Activated naive CD4-positive, alpha-beta T cell treated with anti-CD3 and anti-CD28 coated beads, Interleukin-2, amount 10 ng/mL, durations not matched to agents 7 days and 5 days (primary cell): Measurements from ENCODE around the gene ATP5F1C.
"Not testable (repeated sequence)": the region's sequence is repeated elsewhere in the genome, so short reads cannot be mapped to it uniquely, and the experiment has no call there.

ENCODE experiments used
- CTCF ChIA-PET: fragments of 350-600 bp; sonication (Branson Sonifier 250); formaldehyde crosslinking; loops from one replicate; lab custom pipeline; 2021; ENCODE audit warnings: antibody characterized with exemption; lab: Charles Lee
- DNase-seq: peaks from one replicate; pipeline ENCODE4 v3.0.0-alpha.2; 2020
- H3K27ac Mint-ChIP-seq: one replicate; pipeline ENCODE4 v1.8.0; 2021; ENCODE audit warnings: mild to moderate bottlenecking, moderate library complexity, mixed read lengths
- H3K27me3 Mint-ChIP-seq: one replicate; pipeline ENCODE4 v1.8.0; 2021; ENCODE audit warnings: mild to moderate bottlenecking, mixed read lengths
- H3K36me3 Mint-ChIP-seq: one replicate; pipeline ENCODE4 v1.8.0; 2021; ENCODE audit warnings: mixed read lengths
- H3K4me1 Mint-ChIP-seq: one replicate; pipeline ENCODE4 v1.8.0; 2021; ENCODE audit warnings: mixed read lengths
- H3K4me3 Mint-ChIP-seq: one replicate; pipeline ENCODE4 v1.8.0; 2021; ENCODE audit warnings: mild to moderate bottlenecking, moderate library complexity, mixed read lengths
- H3K9me3 Mint-ChIP-seq: one replicate; pipeline ENCODE4 v1.8.0; 2021; ENCODE audit warnings: mixed read lengths

The ATP5F1C gene

GRCh38 chr10:7810443-7810842 lies 22.5 kb downstream of the ATP5F1C start:
- no peaks in the 10 kb centered on the region for H3K4me1 Mint-ChIP-seq
- no peak overlapping the region for H3K4me3 Mint-ChIP-seq
- no peak for DNase-seq
- H3K36me3 Mint-ChIP-seq: peaks cover 9% of the 10 kb centered on the region
- no peak overlapping the region for H3K27ac Mint-ChIP-seq
- H3K9me3 Mint-ChIP-seq: no peaks in the 10 kb centered on the region
- peaks cover 17% of the 10 kb centered on the region for H3K27me3 Mint-ChIP-seq
- CTCF ChIA-PET: no interaction called here

- peaks cover 22% of the 10 kb centered on the region for H3K27me3 Mint-ChIP-seq
- CTCF ChIA-PET: no interaction called here
These were observed 23.0 kb downstream of the ATP5F1C start for GRCh38 chr10:7811000-7811399.

GRCh38 chr10:7811743-7812142 lies 23.8 kb downstream of the ATP5F1C start:
- H3K9me3 Mint-ChIP-seq, DNase-seq, H3K36me3 Mint-ChIP-seq, H3K27ac Mint-ChIP-seq, CTCF ChIA-PET, H3K4me3 Mint-ChIP-seq, H3K4me1 Mint-ChIP-seq: not testable (repeated sequence)
- H3K27me3 Mint-ChIP-seq: peaks cover 29% of the 10 kb centered on the region

More at GRCh38 chr10:7811000-7811399, 23.0 kb downstream of the ATP5F1C start:
- Mint-ChIP-seq H3K4me3 (no peak overlapping the region), H3K36me3 (peaks cover 9% of the 10 kb centered on the region), H3K9me3 (no peaks in the 10 kb centered on the region), H3K4me1 (no peaks in the 10 kb centered on the region), H3K27ac (no peak overlapping the region)
- no peak for DNase-seq

GRCh38 chr10:7813481-7813880 lies 25.5 kb downstream of the ATP5F1C start:
- peaks cover 12% of the 10 kb centered on the region for H3K4me1 Mint-ChIP-seq
- DNase-seq: no peak
- no peak overlapping the region for H3K4me3 Mint-ChIP-seq
- H3K27ac Mint-ChIP-seq: no peak overlapping the region
- no peaks in the 10 kb centered on the region for H3K36me3 Mint-ChIP-seq
- no peaks in the 10 kb centered on the region for H3K9me3 Mint-ChIP-seq
- CTCF ChIA-PET: no interaction called here
- H3K27me3 Mint-ChIP-seq: peaks cover 35% of the 10 kb centered on the region

DNA sequence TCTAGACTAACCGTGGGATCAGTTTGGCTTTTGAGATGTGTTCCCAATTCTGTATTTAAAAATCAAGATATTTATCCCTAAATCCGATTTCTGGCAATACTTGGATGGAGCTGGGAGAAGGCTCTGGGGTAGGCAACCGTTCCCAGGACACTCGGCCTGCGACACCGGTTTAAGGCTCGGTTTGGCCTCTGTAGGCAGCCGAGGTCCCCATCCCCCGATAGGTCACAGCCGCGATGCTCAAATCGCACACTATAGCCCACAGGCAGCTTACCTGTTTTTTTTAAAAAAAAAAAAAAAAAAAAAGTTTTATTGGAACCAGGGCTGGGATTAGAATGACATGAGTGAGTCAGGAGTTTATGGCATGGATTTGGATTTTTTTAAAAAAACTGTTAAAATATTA lies 29.6 kb downstream of the ATP5F1C start:
- no peak for DNase-seq
- Mint-ChIP-seq H3K4me3 (peak overlapping the region; percentile 89), H3K9me3 (no peaks in the 10 kb centered on the region), H3K27ac (no peak overlapping the region), H3K36me3 (peaks cover 3% of the 10 kb centered on the region), H3K4me1 (peaks cover 28% of the 10 kb centered on the region), H3K27me3 (peaks cover 35% of the 10 kb centered on the region)
- CTCF ChIA-PET: interaction anchor here (0.9 to 1.9 kb wide), 4 partner anchors 8 to 292 kb away, joined by 3 to 4 read pairs (median 3); partner anchors contain the start of genes ATP5F1C and KIN

- peak overlapping the region; percentile 88 for H3K27ac Mint-ChIP-seq
- CTCF ChIA-PET: interaction anchor here (0.9 to 1.9 kb wide), 4 partner anchors 9 to 293 kb away, joined by 3 to 4 read pairs (median 3); partner anchors contain the start of genes ATP5F1C and KIN
- H3K9me3 Mint-ChIP-seq: no peaks in the 10 kb centered on the region
- H3K36me3 Mint-ChIP-seq: peaks cover 3% of the 10 kb centered on the region
- no peak for DNase-seq
- peaks cover 34% of the 10 kb centered on the region for H3K27me3 Mint-ChIP-seq
- H3K4me3 Mint-ChIP-seq: peak overlapping the region; percentile 89
- H3K4me1 Mint-ChIP-seq: peaks cover 28% of the 10 kb centered on the region
These were observed 30.0 kb downstream of the ATP5F1C start for GRCh38 chr10:7817984-7818294.

- CTCF ChIA-PET: interaction anchor here (0.6 to 1.9 kb wide), 4 partner anchors 9 to 222 kb away, joined by 3 to 4 read pairs (median 3); partner anchors contain the start of genes ATP5F1C and KIN
- Mint-ChIP-seq H3K36me3 (peaks cover 3% of the 10 kb centered on the region), H3K27me3 (peaks cover 28% of the 10 kb centered on the region)
These were observed 30.5 kb downstream of the ATP5F1C start, which contains the start of gene TAF3 for GRCh38 chr10:7818295-7819120. TSS of gene TAF3 (plus strand) at chr10:7818505. CDS start at chr10:7818710, 205 bp downstream.

GRCh38 chr10:7819121-7819460 lies 31.1 kb downstream of the ATP5F1C start:
- peaks cover 22% of the 10 kb centered on the region for H3K27me3 Mint-ChIP-seq
- peaks cover 28% of the 10 kb centered on the region for H3K4me1 Mint-ChIP-seq
- no peaks in the 10 kb centered on the region for H3K9me3 Mint-ChIP-seq
- peak; percentile 53 for DNase-seq
- peak overlapping the region; percentile 89 for H3K4me3 Mint-ChIP-seq
- peaks cover 3% of the 10 kb centered on the region for H3K36me3 Mint-ChIP-seq
- H3K27ac Mint-ChIP-seq: peak overlapping the region; percentile 88
- CTCF ChIA-PET: interaction anchor here (0.6 to 1.9 kb wide), 3 partner anchors 15 to 221 kb away, joined by 3 to 4 read pairs (median 3); partner anchors contain the start of genes ATP5F1C and KIN

More at GRCh38 chr10:7818295-7819120, 30.5 kb downstream of the ATP5F1C start, which contains the start of gene TAF3:
- no peaks in the 10 kb centered on the region for H3K9me3 Mint-ChIP-seq
- H3K27ac Mint-ChIP-seq: peak within 1 kb of the TSS; percentile 88
- H3K4me1 Mint-ChIP-seq: peaks cover 28% of the 10 kb centered on the region
- peak within 1 kb of the TSS; percentile 89 for H3K4me3 Mint-ChIP-seq
- DNase-seq: peak; percentile 95

DNA sequence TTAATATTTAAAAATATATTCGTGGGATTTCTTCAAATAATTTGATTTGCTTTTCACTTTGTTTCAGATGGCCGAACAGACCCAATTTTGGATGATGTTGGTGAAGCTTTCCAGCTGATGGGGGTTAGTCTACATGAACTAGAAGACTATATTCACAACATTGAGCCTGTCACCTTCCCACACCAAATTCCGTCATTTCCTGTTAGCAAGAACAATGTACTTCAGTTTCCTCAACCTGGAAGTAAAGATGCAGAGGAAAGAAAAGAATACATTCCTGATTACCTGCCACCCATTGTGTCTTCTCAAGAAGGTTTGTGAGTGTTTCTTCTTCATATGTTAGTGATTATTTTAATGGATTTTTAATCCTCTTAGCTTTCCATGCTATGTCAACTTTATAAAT lies 36.3 kb downstream of the ATP5F1C start:
- no peak overlapping the region for H3K4me3 Mint-ChIP-seq

GRCh38 chr10:7826971-7827370 lies 39.0 kb downstream of the ATP5F1C start:
- no peak overlapping the region for H3K4me3 Mint-ChIP-seq
- H3K36me3 Mint-ChIP-seq: peaks cover 20% of the 10 kb centered on the region
- H3K9me3 Mint-ChIP-seq: no peaks in the 10 kb centered on the region
- CTCF ChIA-PET: no interaction called here
- no peaks in the 10 kb centered on the region for H3K27me3 Mint-ChIP-seq
- H3K27ac Mint-ChIP-seq: no peak overlapping the region
- peaks cover 4% of the 10 kb centered on the region for H3K4me1 Mint-ChIP-seq
- no peak for DNase-seq

More for the DNA sequence above, 36.3 kb downstream of the ATP5F1C start:
- DNase-seq: no peak
- H3K27me3 Mint-ChIP-seq: no peaks in the 10 kb centered on the region
- no peak overlapping the region for H3K27ac Mint-ChIP-seq
- H3K36me3 Mint-ChIP-seq: peaks cover 18% of the 10 kb centered on the region
- no peaks in the 10 kb centered on the region for H3K9me3 Mint-ChIP-seq
- CTCF ChIA-PET: no interaction called here
- peaks cover 15% of the 10 kb centered on the region for H3K4me1 Mint-ChIP-seq

GRCh38 chr10:7829289-7829834 lies 41.4 kb downstream of the ATP5F1C start:
- H3K27me3 Mint-ChIP-seq: no peaks in the 10 kb centered on the region
- H3K4me1 Mint-ChIP-seq: peaks cover 8% of the 10 kb centered on the region
- CTCF ChIA-PET: no interaction called here
- H3K9me3 Mint-ChIP-seq: no peaks in the 10 kb centered on the region
- H3K27ac Mint-ChIP-seq: no peak overlapping the region
- H3K4me3 Mint-ChIP-seq: no peak overlapping the region
- peaks cover 18% of the 10 kb centered on the region for H3K36me3 Mint-ChIP-seq
- DNase-seq: no peak

GRCh38 chr10:7832060-7832459 lies 44.1 kb downstream of the ATP5F1C start:
- Mint-ChIP-seq H3K4me3 (no peak overlapping the region), H3K27ac (no peak overlapping the region), H3K4me1 (peaks cover 8% of the 10 kb centered on the region), H3K9me3 (no peaks in the 10 kb centered on the region), H3K27me3 (no peaks in the 10 kb centered on the region), H3K36me3 (peaks cover 26% of the 10 kb centered on the region)
- CTCF ChIA-PET: no interaction called here
- no peak for DNase-seq

GRCh38 chr10:7833210-7833609 lies 45.2 kb downstream of the ATP5F1C start:
- CTCF ChIA-PET: no interaction called here
- Mint-ChIP-seq H3K27me3 (no peaks in the 10 kb centered on the region), H3K27ac (no peak overlapping the region), H3K4me3 (no peak overlapping the region), H3K36me3 (peaks cover 25% of the 10 kb centered on the region), H3K4me1 (peaks cover 7% of the 10 kb centered on the region), H3K9me3 (no peaks in the 10 kb centered on the region)
- no peak for DNase-seq

DNA sequence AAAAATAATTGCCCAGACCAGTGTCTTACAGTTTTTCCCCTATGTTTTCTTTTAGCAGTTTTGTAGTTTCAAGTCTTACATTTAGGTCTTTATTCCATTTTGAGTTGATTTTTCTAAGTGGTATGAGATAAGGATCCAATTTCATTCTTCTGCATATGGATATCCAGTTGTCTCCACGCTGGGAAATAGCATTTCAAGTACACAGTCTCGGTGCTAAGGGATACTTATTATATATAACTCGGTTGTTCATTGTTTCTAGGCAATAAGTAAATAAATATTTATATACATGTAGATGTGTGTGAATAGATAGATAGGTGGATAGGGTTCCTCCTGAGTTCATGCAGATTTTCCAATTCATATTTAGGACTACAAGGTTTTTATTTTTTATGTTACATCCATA lies 46.3 kb downstream of the ATP5F1C start:
- Mint-ChIP-seq H3K27ac (no peak overlapping the region), H3K9me3 (no peaks in the 10 kb centered on the region), H3K4me1 (peaks cover 7% of the 10 kb centered on the region), H3K36me3 (peaks cover 25% of the 10 kb centered on the region), H3K27me3 (no peaks in the 10 kb centered on the region), H3K4me3 (no peak overlapping the region)
- CTCF ChIA-PET: no interaction called here
- no peak for DNase-seq
